ENCODE results near the gene CACNA1B. TPM values are rescaled to one million over a fixed set of nuclear protein-coding genes. Genes with fewer than 3 reads are reported as not detected.

Gene CACNA1B
- total and polyA plus RNA-seq, 2 of the 13 experiments (the other 11 are each of a cell fraction or from before 2014, with no cell fraction given), result under 0.01 to 0.04 TPM

- H3K27ac ChIP-seq (ENCODE audit: extremely low read length, insufficient read depth, low read length), result no peak overlapping the region
- H3K27me3 ChIP-seq (ENCODE audit: control insufficient read depth in 1 of 2, insufficient read depth in 2 of 2, low read length in 2 of 2), result peaks cover 3 to 15% of the 10 kb centered on the region in 2 experiments; a peak in 2 of 5 replicates
- in situ Hi-C loops (cut with HindIII; ENCODE audit: extremely low pct_ligation_motif_present, low pct_unique_long_range_greater_than_20kb), result no loop called here
- no peak overlapping the region for H3K9ac ChIP-seq (ENCODE audit: insufficient read depth, low read depth, low read length)
- ChIA-PET POLR2A (no interaction called here), CTCF (ENCODE audit: low intra/inter-chr PET ratio, low total read pairs) (no interaction called here)
- no peak for ATAC-seq
- no peaks in the 10 kb centered on the region for H3K4me1 ChIP-seq (ENCODE audit: insufficient read depth, low read length)
- DNase-seq (ENCODE audit: low spot score), result no peak
- no peaks in the 10 kb centered on the region for H3K9me3 ChIP-seq (ENCODE audit: low read length)
- H4K20me1 ChIP-seq (ENCODE audit: insufficient read depth, low read length), result no peaks in the 10 kb centered on the region
- H3K4me3 ChIP-seq (replicated peaks in 1 of 3; ENCODE audit: insufficient read depth in 1 of 3, low read depth in 2 of 3, low read length in 3 of 3), result no peak overlapping the region
- intact Hi-C loops (cut with micrococcal nuclease; ENCODE audit: unreplicated experiment), result no loop called here
- H2AFZ ChIP-seq (ENCODE audit: low read length), result no peak overlapping the region
- FAIRE-seq, result no peak
- H3K79me2 ChIP-seq (ENCODE audit: insufficient read depth, low read length), result no peaks in the 10 kb centered on the region
- BruUV-seq (replicated peaks), result no TSS peak
- H3K36me3 ChIP-seq (replicated peaks in 1 of 2; ENCODE audit: control insufficient read depth in 1 of 2, insufficient read depth in 2 of 2, low read length in 2 of 2), result no peaks in the 10 kb centered on the region
- WGBS (ENCODE audit: low lambda C conversion rate), result 41% methylated on average over 9 of the region's 26 CpGs
- H3K4me2 ChIP-seq (ENCODE audit: low read depth, low read length), result no peak overlapping the region
- TF ChIP-seq CAMTA2 (CRISPR knock-in tag; IDR thresholded peaks at IDR 0.05; ENCODE audit: borderline replicate concordance) (no peak), HNRNPUL1 (IDR thresholded peaks at IDR 0.05; ENCODE audit: low read depth, low read length) (no peak), PRDM4 (CRISPR knock-in tag; IDR thresholded peaks at IDR 0.05; ENCODE audit: borderline replicate concordance) (no peak), ZMAT3 (CRISPR knock-in tag; conservative IDR thresholded peaks at IDR 0.05) (no peak), SNAI1 (CRISPR knock-in tag; IDR thresholded peaks at IDR 0.05; ENCODE audit: borderline replicate concordance) (no peak), ZNF362 (CRISPR knock-in tag; IDR thresholded peaks at IDR 0.05; ENCODE audit: borderline replicate concordance) (no peak), PHF21A (CRISPR knock-in tag; IDR thresholded peaks at IDR 0.05) (no peak), ZNF496 (CRISPR knock-in tag; IDR thresholded peaks at IDR 0.05; ENCODE audit: insufficient replicate concordance) (no peak), ZNF121 (CRISPR knock-in tag; IDR thresholded peaks at IDR 0.05) (no peak), PRPF4 (IDR thresholded peaks at IDR 0.05; ENCODE audit: low read depth, low read length, poor library complexity, severe bottlenecking) (no peak), ZNF501 (CRISPR knock-in tag; IDR thresholded peaks at IDR 0.05) (no peak), ZNF780A (CRISPR knock-in tag; IDR thresholded peaks at IDR 0.05) (no peak), RARG (CRISPR knock-in tag; IDR thresholded peaks at IDR 0.05; ENCODE audit: low read depth) (no peak), TBP (CRISPR knock-in tag; IDR thresholded peaks at IDR 0.05) (no peak)
- TF ChIP-seq, protein P1, sequence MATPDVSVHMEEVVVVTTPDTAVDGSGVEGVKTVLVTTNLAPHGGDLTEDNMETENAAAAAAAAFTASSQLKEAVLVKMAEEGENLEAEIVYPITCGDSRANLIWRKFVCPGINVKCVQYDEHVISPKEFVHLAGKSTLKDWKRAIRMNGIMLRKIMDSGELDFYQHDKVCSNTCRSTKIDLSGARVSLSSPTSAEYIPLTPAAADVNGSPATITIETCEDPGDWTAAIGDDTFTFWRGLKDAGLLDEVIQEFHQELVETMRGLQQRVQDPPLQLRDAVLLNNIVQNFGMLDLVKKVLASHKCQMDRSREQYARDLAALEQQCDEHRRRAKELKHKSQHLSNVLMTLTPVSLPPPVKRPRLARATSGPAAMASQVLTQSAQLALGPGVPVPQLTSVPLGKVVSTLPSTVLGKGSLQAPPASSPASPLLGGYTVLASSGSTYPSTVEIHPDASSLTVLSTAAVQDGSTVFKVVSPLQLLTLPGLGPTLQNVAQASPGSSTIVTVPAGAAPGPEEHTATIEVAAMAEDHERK (CRISPR knock-in tag; IDR thresholded peaks at IDR 0.05; ENCODE audit: low read depth), result no peak
- TF ChIP-seq, protein P2, sequence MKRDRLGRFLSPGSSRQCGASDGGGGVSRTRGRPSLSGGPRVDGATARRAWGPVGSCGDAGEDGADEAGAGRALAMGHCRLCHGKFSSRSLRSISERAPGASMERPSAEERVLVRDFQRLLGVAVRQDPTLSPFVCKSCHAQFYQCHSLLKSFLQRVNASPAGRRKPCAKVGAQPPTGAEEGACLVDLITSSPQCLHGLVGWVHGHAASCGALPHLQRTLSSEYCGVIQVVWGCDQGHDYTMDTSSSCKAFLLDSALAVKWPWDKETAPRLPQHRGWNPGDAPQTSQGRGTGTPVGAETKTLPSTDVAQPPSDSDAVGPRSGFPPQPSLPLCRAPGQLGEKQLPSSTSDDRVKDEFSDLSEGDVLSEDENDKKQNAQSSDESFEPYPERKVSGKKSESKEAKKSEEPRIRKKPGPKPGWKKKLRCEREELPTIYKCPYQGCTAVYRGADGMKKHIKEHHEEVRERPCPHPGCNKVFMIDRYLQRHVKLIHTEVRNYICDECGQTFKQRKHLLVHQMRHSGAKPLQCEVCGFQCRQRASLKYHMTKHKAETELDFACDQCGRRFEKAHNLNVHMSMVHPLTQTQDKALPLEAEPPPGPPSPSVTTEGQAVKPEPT (CRISPR knock-in tag; IDR thresholded peaks at IDR 0.05; ENCODE audit: low read depth), result no peak
Observed at GRCh38 chr9:138105561-138106505, 228.3 kb downstream of the CACNA1B start.

Data from HepG2 (cell line).